IPS DF 6.9 (cell line): ENCODE data around the gene TNFRSF25.
"Not testable (repeated sequence)": the region's sequence is repeated elsewhere in the genome, so short reads cannot be mapped to it uniquely, and the experiment has no call there.

ENCODE experiments used
- DNase-seq: peaks from one replicate; pipeline ENCODE4 v3.0.0-alpha.2; 2013; ENCODE audit warnings: low read depth, low spot score
- H3K27ac ChIP-seq: one replicate; pipeline ENCODE4 v1.5.1; 2013; ENCODE audit warnings: low read length, control low read depth
- H3K27me3 ChIP-seq: 2 replicates; pipeline ENCODE4 v1.6.1; 2013; ENCODE audit warnings: mild to moderate bottlenecking, low read length; ENCODE audit not compliant: control insufficient read depth, insufficient read depth
- H3K36me3 ChIP-seq: 2 replicates; pipeline ENCODE4 v1.6.1; 2013; ENCODE audit warnings: low read length; ENCODE audit not compliant: control insufficient read depth, insufficient read depth
- H3K4me1 ChIP-seq: 2 replicates; pipeline ENCODE4 v1.6.1; 2013; ENCODE audit warnings: low read length; ENCODE audit not compliant: control insufficient read depth, insufficient read depth
- H3K4me3 ChIP-seq: 2 replicates; pipeline ENCODE4 v1.5.1; 2013; ENCODE audit warnings: mild to moderate bottlenecking, low read length
- H3K9me3 ChIP-seq: 2 replicates; pipeline ENCODE4 v1.6.1; 2013; ENCODE audit warnings: low read length, inconsistent platforms; ENCODE audit not compliant: control insufficient read depth, insufficient read depth
- WGBS: extraction: QIAGEN DNeasy Blood & Tissue Kit; methylation state at CpG from one replicate; pipeline ENCODE4 v1.1.7; 2013; ENCODE audit warnings: mixed read lengths, missing lambda C conversion rate; ENCODE audit not compliant: insufficient read length, insufficient coverage; 5-methylcytosine and 5-hydroxymethylcytosine counted together

Gene TNFRSF25

DNA sequence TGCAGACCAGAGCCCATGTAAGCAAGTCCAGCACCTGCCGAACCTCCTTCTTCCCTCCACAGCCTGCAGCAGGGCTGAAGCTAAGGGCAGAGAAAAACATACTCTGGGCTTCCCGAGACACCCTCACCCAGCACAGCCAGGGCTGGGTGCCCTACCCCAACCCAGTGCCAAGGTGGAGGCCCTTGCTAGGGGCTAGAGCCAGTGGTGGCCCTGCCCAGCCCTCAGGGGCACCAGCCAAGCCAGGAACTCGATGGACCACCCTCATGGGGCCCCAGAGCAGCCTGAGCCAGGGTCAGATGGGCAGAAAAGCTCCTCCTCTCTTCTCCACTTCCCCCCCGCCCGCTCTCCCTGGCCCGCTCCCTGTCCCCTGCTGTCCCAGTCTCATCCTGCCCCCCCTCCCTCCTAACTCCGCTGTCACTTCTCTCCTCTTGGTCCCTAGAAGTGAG lies 15.9 kb downstream of the TNFRSF25 start:
- DNase-seq: no peak
- H3K36me3 ChIP-seq: no peaks in the 10 kb centered on the region
- no peaks in the 10 kb centered on the region for H3K9me3 ChIP-seq
- peaks cover 1% of the 10 kb centered on the region; the same call in 1 of the 2 replicates for H3K27me3 ChIP-seq
- WGBS: no CpG with 5 or more reads among the region's 7 CpGs
- H3K4me1 ChIP-seq: peaks cover 12% of the 10 kb centered on the region; the same call in 1 of the 2 replicates
- no peak overlapping the region for H3K4me3 ChIP-seq
- no peak overlapping the region for H3K27ac ChIP-seq

DNA sequence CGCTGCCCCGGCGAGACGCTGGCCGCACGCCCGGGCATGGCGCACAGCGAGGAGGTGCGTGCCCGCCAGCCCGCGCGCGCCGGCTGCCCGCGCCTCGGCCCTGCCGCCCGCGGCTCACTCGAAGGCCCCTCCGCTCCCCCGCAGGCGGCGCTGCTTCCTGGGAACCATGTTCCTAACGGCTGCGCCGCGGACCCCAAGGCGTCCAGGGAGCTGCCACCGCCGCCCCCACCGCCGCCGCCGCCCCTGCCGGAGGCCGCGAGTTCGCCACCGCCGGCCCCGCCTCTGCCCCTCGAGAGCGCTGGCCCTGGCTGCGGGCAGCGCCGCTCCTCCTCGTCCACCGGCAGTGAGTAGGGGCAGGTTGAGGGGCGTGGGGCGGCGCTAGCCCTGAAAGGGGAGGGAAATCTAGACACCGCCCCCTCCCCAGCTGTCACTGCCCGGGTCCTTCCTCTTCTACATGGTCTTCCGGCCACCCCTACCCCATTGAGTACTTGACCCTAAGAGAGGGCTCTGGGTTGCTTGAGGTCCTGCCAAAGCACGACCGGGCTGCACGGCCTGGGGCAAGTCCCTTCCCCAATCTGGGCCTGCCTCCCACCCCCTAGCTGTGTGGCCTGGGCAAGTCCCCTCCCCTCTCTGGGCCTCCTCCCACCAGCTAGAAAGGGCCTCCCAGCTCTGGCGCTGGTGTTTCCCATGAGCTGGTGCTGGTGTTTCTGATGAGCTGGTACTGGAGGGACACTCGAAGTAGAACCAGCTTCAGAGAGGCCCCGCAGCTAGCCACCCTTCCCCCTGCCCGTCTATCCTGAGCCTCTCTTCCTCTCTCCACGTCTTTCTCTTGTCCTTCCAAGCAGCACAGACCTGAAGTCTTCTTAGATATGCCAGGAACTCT lies 17.0 kb downstream of the TNFRSF25 start:
- no peaks in the 10 kb centered on the region for H3K36me3 ChIP-seq
- WGBS: no CpG with 5 or more reads among the region's 66 CpGs
- DNase-seq: no peak
- peaks cover 9% of the 10 kb centered on the region; the same call in 1 of the 2 replicates for H3K4me1 ChIP-seq
- no peak overlapping the region for H3K27ac ChIP-seq
- no peaks in the 10 kb centered on the region for H3K9me3 ChIP-seq
- peak overlapping the region; percentile 22; the same call in 1 of the 2 replicates for H3K4me3 ChIP-seq
- peaks cover 1% of the 10 kb centered on the region; the same call in 1 of the 2 replicates for H3K27me3 ChIP-seq

DNA sequence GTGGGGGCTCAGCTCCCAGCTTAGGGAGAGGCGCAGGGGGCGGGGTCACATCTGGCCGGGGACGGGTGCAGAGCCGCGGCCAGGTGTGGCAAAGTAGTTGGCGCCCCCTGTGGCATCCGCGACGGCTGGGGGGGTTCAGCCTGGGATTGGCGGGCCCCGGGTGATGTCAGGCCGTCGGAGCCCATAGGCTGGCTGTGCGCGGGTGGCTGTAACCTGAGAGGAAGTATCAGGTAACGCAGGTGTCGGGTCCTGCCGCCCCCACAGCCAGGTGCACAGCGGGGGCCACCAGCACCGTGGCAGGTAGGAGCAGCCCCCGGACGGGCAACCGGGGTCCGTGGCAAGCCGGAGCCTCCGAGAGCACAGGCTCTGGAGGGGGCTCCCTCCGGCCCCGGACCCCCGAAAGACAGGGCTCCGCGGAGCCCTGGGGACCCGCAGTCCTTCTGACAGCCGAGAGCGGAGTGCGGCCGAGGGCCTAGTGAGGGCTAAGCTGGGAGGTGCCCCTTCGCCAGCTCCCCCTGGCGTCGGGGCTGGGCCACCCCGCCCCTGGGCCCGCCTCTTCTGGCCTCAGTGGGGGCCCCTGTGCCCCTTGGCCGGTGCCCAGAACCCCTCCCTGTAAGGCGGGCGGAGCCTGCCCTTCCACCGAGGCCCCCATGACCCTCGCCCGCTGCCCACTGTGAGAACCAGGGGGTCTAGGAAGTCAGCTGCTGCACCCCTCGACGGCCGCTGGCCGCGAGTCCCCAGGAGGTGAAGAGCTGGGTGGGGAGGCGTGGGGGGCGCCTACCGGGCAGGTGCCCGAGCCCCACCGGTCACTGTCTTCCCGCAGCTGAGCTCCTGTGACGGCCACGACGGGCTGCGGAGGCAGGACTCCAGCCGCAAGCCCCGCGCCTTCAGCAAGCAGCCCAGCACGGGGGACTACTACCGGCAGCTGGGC lies 17.9 kb downstream of the TNFRSF25 start:
- no peak overlapping the region for H3K27ac ChIP-seq
- WGBS: no CpG with 5 or more reads among the region's 68 CpGs
- no peaks in the 10 kb centered on the region for H3K36me3 ChIP-seq
- H3K9me3 ChIP-seq: no peaks in the 10 kb centered on the region
- no peaks in the 10 kb centered on the region for H3K27me3 ChIP-seq
- DNase-seq: no peak
- H3K4me1 ChIP-seq: peaks cover 9% of the 10 kb centered on the region; the same call in 1 of the 2 replicates
- peak overlapping the region; percentile 22; the same call in 1 of the 2 replicates for H3K4me3 ChIP-seq

DNA sequence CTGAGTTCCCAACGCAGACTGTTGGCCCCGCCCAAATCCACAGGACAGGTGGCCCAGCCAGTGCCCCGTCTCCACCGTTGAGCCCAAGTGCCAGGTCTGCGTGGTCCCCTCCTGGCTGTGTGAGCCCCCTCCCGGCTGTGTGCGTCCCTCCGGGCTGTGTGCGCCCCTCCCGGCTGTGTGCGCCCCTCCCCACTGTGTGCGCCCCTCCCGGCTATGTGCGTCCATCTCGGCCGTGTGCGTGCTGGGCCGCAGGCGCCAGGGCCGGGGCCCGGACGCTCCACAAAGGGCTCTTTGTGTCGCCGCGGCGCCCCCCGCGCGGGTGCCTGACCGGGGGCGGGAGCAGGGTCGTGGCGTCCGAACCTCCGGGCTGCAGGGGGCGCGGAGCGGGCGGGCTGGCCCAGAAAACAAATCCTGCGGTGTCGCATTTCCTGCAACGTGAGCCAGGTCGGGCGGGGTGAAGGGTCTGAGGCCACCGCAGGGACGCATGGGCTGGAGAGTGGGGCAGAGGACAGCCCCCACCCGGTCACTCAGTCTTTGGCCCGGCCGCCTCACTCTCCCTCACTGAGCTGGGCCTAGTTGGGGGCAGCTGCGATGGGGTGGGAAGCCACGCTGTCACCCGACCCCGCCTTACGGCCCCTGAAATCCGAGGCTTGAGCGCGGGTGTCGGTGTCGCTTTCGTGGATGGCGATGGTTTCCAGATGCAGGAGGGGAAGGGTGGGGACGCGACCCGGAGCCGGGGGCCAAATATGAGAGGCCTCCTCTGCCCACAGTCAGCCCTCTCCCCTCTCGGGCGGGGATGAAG lies 18.8 kb downstream of the TNFRSF25 start:
- Histone ChIP-seq H3K27me3 (no peaks in the 10 kb centered on the region), H3K36me3 (no peaks in the 10 kb centered on the region), H3K9me3 (no peaks in the 10 kb centered on the region), H3K4me3 (peak overlapping the region; percentile 22; the same call in 1 of the 2 replicates), H3K4me1 (peaks cover 9% of the 10 kb centered on the region; the same call in 1 of the 2 replicates), H3K27ac (no peak overlapping the region)
- DNase-seq: no peak
- no CpG with 5 or more reads among the region's 67 CpGs for WGBS

DNA sequence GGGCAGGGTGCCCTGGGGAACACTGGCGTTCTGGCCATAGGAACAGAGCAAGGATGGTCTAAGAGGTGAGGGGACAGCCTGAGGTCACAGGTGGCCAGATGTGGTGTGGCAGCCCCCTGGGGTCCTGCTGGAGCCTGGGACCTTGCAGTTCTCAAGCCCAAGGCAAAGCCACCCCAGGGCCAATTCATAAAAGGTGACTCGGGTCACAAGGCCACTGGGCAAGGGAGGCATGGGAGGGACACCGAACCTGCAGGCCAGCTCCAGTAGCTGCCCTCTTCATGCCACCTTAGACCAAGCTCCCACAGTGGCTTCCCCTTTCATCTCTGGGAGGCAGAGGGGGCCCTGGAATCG lies 19.3 kb downstream of the TNFRSF25 start:
- no peaks in the 10 kb centered on the region for H3K36me3 ChIP-seq
- no peak overlapping the region for H3K27ac ChIP-seq
- H3K9me3 ChIP-seq: no peaks in the 10 kb centered on the region
- H3K4me3 ChIP-seq: peak overlapping the region; percentile 22; the same call in 1 of the 2 replicates
- H3K27me3 ChIP-seq: no peaks in the 10 kb centered on the region
- H3K4me1 ChIP-seq: peaks cover 10% of the 10 kb centered on the region; the same call in 1 of the 2 replicates
- no peak for DNase-seq
- no CpG with 5 or more reads among the region's 4 CpGs for WGBS

DNA sequence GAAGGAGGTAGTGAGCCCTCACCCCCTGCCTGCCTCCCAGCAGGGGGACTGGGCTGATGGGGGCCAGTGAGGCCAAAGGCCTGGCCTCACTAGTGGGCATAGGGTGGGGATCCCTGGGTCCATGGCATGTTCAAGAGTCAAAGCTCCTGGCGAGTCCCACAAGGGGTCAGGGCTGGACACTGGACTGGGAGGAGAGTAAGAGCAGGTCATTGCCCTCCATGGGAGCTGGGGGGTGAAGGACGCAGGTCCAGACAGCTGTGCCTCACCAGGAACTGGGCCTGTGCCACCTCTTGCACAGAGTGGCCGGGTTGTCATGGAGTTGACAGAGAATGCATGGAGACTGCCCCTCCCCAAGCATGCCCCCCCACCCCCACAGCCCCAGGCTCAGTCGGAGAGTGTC lies 20.0 kb downstream of the TNFRSF25 start:
- DNase-seq, H3K27ac ChIP-seq, H3K9me3 ChIP-seq, H3K4me3 ChIP-seq, H3K27me3 ChIP-seq, H3K36me3 ChIP-seq: not testable (repeated sequence)
- peaks cover 13% of the 10 kb centered on the region for H3K4me1 ChIP-seq
- no CpG with 5 or more reads among the region's 4 CpGs for WGBS

DNA sequence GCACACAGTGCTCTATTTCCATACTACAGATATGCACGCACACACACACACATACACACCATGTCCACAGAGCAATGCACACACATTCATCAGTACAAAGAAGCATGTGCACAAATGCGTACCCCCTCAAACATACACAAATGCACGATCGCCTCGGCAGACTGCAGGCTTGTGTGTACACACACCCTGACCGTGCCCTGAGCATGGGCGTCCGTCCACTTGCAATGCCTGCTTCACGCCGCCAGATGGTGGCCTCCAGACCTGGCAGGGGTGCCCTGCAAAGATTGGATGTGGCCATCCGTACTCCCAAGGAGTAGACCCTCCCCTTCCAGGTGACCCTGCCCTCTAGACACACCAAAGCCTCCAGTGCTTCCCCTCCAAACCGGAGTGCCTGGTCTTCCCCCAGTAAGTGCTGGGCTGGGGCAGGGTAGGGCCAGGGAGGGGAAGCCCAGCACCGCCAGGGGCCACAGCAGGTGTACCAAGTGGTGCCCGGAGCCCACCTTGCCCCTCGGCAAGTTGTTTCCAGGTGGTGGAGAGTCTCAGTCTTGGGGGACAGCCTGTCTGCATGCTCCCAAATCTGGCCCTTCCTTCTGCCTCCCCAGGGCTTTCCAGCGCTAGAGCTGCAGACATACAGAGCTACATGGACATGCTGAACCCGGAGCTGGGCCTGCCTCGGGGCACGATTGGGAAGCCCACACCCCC lies 20.8 kb downstream of the TNFRSF25 start:
- no peak for DNase-seq
- peaks cover 14% of the 10 kb centered on the region for H3K4me1 ChIP-seq
- no CpG with 5 or more reads among the region's 19 CpGs for WGBS
- H3K4me3 ChIP-seq: no peak overlapping the region
- peaks cover 3% of the 10 kb centered on the region; the same call in 1 of the 2 replicates for H3K27me3 ChIP-seq
- no peak overlapping the region for H3K27ac ChIP-seq
- H3K9me3 ChIP-seq: no peaks in the 10 kb centered on the region
- no peaks in the 10 kb centered on the region for H3K36me3 ChIP-seq

DNA sequence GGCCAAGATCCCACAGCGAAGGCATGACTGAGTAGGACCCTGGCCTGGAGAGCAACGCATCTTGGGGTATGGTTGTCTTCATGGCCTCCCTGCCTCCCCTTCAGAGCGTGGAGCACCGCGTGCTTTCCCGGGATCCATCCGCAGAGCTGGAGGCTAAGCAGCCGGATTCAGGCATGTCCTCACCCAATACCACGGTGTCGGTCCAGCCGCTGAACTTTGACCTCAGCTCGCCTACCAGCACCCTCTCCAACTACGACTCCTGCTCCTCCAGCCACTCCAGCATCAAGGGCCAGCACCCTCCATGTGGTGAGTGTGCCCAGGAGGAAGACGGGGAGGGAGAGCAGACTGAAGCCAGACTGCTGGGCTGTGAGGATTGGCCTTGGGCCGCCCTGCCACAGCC lies 21.6 kb downstream of the TNFRSF25 start:
- no peak overlapping the region for H3K4me3 ChIP-seq
- H3K27me3 ChIP-seq: peaks cover 4% of the 10 kb centered on the region; the same call in 1 of the 2 replicates
- H3K9me3 ChIP-seq: no peaks in the 10 kb centered on the region
- H3K36me3 ChIP-seq: no peaks in the 10 kb centered on the region
- H3K4me1 ChIP-seq: peaks cover 12% of the 10 kb centered on the region
- WGBS: no CpG with 5 or more reads among the region's 15 CpGs
- no peak for DNase-seq
- H3K27ac ChIP-seq: no peak overlapping the region

DNA sequence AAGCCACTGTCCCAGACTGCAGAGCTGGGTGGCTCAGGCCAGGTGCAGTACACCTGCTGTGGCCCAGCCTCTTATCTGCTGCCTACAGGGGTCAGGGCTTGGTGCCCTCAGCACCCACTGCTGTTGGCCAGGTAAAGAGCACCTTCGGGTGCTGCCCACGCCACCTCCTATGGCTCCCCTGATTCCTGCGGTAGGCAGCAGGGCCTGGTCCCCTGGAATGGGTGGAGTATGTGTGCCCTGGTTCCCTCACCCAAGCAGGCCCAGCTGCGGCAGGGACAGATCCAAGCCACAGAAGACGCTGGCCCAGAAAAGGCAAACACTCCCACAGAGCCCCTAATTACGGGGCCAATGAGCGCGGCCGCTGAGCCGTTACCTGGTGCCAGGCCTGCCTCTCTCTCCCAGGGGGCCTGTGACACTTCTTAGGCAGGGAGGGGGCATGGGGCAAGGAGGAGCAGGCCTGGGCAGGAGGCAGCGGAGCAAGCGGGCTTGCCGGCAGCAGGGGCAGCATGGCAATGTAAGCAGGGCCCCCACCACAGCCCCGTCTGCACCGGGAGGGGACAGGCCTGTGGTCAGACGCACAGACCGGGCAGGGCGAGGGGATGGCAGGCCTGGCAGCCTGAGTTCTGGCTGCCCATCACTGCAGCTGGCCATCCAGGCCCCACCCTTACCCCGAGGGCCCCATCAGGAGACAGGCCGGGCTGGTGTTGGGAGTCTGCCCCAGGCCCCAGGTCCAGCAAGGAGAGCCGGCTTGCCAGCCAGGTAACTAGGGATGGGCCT lies 22.4 kb downstream of the TNFRSF25 start:
- no peak for DNase-seq

More for the DNA sequence above, 22.4 kb downstream of the TNFRSF25 start:
- WGBS: no CpG with 5 or more reads among the region's 21 CpGs
- peaks cover 4% of the 10 kb centered on the region; the same call in 1 of the 2 replicates for H3K27me3 ChIP-seq
- H3K4me1 ChIP-seq: peaks cover 9% of the 10 kb centered on the region
- H3K36me3 ChIP-seq: no peaks in the 10 kb centered on the region
- no peak overlapping the region for H3K4me3 ChIP-seq
- H3K27ac ChIP-seq: no peak overlapping the region
- no peaks in the 10 kb centered on the region for H3K9me3 ChIP-seq
